HG02840 (cell line): ENCODE measurements around the gene IL17REL.

ENCODE experiments used
- ATAC-seq: cut with Tn5 transposase; IDR thresholded peaks from one replicate; pipeline ENCODE4 v1.9.1; 2021; ENCODE audit warnings: mild to moderate bottlenecking, moderate library complexity, moderate number of reproducible peaks; ENCODE audit not compliant: unreplicated experiment, low FRiP score

IL17REL gene

DNA sequence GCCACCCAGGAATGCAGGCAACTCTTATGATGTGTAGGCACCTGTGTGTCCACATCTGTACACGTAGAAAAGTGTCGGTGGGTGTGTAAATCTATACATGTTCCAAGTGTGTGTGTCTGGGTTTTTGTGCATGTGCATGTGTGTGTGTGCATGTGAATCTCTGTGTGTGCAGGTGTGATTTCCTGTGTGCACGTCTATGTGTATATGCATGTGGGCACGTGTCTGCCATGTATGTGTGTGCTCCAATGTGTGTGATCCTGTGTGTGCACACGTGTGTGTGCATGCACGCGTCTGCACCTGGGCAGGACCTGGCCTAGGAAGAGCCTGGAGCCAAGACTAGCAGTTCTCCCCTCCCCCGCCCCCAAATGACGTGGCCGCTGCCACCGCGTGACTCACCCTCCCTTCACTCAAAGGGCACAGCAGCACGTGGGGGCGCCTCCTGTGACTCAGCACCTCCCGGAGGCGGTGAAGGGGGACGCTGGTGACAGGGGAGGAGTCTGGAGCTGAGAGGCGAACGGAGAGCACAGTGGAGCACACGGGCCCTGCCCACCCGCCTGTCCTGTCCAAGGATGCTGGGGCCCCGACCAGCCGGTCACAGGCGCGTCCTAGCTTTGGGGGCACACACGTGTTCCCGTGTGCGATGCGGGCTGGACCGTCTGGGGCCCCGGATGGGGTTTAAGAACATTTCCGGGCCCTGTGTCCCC, 41.9 kb downstream of the IL17REL start:
- ATAC-seq, result peak; percentile 56

GRCh38 chr22:49969751-49970527, 42.6 kb downstream of the IL17REL start:
- no peak for ATAC-seq

DNA sequence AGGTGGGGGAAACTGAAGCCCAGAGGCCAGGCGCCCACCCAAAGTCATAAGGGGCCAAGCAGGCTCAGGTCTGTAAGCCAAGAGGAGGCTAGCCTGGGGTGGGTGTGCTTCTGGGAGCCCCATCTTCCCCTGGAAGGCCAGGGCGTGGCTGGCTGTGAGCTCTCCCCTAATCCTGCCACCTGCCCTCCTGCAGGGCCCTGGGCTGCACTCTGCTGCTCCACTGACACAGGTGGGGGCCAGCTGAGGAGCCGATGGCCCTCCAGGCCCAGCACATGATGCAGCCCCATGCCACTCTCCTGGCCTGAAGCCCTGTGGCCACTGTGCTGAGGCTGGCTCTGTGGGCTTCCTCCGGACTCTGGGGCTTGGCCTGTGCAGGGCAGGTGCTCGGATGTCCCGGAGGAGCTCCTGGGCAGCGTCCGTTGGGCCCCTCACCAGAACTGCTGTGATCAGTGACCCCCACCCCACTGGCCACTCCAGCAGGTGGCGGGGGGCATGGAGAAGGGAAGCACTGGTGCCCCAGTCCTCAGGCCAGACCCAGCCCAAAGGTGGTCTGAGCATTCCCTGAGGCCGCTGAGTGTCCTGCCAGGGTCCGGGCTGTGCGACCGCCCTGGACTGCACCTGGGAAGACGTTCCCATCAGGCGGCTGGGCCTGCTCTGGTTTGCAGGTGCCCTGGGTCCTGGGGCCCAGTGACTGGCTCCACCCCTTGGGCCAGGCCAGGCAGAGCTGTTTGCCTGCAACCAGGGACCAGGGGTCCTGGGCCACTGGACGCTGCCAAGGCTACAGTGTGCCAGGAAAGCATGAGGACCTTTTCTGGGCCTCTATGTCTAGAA, 43.5 kb downstream of the IL17REL start:
- ATAC-seq, result no peak

- ATAC-seq, result no peak
Observed at GRCh38 chr22:49968313-49968830, 44.2 kb downstream of the IL17REL start.

- no peak for ATAC-seq
Observed at GRCh38 chr22:49967706-49968208, 44.8 kb downstream of the IL17REL start.

GRCh38 chr22:49966774-49967705, 45.5 kb downstream of the IL17REL start:
- no peak for ATAC-seq

DNA sequence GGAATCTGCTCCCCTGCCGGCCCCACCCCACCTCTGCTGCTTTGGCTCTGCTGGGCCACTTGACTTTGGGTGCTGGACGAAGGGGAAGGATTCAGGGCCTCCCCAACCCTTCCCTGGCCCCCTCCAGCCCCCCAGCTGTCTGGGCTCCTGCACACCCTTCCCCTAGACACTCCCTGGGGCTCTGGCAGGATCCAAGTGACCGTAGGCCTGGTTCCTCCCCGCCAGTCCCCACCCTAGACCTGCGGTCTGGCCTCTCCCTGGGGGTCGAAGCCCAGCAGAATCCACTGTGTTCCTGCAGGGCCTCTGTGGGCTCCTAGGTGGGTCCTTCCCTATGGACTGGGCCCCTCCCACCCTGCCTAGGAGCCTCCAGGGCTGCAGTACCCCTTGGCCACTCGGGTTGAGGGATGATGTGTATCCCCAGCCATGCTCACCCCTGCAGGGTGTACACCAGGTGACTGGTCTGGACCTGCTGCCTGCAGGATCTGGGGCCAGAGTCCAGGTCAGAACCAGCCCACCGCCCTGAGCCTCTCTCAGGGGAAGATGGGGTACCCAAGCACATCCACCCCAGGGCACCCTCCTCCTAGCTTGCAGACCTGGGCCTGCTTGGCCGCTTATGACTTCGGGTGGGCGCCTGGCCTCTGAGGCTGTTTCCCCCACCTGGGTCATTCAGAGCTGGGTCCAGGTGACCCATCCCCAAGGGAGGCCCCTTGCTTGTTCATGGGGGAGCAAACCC, 46.4 kb downstream of the IL17REL start:
- no peak for ATAC-seq

DNA sequence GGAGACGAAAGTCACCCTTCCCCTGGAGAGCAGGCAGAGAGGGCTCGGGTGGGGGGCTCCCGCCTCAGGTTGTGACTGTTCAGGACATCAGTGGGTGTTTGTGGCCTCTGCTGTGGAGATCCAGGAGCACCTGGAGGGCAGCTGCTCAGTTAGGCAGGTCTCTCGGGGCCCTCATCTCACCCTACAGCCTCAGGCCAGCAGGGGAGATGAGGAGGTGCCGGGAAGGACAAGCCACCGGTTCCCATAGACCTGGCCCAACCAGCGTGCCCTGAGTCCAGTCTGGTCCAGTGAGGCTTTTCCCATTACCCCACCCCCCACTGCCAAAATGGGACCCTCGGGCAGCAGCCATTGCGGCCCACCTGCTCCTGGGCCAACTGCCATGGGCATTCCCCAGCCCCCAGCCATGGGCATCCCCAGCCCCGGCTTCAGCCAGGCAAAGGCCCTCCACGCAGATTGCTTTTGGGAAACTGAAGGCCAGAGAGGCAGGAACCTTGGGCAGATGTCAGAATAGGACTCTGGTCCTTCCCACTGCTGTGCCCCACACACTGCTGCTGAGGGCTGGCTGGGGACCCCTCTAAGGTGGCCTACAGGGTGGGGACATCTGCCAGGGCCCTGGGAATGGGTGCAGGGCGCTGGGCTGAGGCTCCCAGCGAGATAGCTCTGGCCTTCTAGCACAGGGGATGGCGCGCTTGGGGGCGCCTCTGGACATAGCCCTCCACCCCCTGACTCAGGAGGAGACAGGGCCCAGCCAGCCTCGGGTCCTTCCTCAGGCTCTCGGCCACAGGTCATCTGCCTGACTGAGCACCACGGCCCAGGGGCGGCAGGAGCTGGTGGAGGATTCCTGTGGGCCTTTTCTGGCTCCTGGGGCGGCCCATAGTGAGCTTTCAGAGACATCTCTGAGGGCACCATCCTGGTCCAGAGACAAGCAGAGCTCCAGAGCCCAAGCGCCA, 47.2 kb downstream of the IL17REL start:
- no peak for ATAC-seq

DNA sequence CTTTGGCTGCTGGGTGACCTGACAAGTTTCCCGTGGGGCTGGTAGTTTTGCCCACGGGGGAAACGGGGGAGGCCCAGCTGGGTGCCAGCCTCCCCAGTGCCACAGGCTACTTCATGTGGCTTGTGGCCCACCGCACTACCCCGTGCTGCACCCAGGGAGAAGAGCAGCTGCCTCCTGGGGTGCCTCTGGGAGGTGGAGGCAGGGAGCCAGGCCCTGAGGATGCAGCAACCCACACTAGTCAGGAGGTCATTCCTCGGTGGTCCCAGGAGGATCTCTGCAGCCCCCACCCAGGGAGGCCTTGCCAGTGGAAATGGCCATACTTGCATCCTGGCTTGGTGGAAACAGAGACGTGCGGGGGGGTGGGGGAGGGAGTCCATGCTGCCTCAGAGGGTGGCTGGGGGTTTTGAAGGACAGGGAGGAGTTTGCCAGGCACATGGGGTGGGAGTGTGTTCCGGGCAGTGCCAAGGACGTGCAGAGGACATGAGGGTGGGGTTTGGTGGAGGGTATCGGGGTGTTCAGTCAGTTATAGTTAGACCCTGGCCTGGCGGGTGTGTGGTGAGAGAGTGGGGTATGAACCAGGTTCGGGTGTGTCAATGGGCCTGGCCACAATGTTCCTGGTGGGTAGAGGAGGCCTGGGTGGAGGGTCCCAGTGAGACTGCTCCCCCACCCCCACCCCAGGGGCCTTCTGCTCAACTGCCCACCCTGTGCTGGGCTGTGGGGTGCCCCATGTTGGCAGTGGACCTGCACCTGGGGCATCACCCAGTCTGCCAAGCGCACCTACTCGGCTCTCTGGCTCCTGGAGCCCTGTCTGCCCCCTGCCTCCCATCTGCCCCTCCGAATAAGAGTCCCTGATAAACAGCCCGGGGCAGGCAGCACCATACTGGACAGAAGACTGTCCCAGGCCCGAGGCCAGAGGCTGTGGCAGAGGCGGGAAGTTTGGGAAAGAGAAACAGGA, 48.2 kb downstream of the IL17REL start:
- ATAC-seq, result no peak

DNA sequence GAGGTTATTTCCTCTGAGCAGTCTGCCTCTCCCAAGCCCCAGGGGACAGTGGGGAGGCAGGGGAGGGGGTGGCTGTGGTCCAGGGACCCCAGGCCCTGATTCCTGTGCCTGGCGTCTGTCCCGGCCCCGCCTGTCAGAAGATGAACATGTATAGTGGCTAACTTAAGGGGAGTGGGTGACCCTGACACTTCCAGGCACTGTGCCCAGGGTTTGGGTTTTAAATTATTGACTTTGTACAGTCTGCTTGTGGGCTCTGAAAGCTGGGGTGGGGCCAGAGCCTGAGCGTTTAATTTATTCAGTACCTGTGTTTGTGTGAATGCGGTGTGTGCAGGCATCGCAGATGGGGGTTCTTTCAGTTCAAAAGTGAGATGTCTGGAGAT, 48.9 kb downstream of the IL17REL start:
- ATAC-seq, result no peak

DNA sequence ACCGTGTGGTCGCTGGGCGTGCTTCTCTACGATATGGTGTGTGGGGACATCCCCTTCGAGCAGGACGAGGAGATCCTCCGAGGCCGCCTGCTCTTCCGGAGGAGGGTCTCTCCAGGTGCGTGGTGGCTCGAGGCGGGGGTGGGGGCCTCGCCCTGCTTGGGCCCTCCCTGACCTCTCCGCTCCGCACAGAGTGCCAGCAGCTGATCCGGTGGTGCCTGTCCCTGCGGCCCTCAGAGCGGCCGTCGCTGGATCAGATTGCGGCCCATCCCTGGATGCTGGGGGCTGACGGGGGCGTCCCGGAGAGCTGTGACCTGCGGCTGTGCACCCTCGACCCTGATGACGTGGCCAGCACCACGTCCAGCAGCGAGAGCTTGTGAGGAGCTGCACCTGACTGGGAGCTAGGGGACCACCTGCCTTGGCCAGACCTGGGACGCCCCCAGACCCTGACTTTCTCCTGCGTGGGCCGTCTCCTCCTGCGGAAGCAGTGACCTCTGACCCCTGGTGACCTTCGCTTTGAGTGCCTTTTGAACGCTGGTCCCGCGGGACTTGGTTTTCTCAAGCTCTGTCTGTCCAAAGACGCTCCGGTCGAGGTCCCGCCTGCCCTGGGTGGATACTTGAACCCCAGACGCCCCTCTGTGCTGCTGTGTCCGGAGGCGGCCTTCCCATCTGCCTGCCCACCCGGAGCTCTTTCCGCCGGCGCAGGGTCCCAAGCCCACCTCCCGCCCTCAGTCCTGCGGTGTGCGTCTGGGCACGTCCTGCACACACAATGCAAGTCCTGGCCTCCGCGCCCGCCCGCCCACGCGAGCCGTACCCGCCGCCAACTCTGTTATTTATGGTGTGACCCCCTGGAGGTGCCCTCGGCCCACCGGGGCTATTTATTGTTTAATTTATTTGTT, 49.6 kb downstream of the IL17REL start:
- ATAC-seq, result no peak

- no peak for ATAC-seq
Observed at GRCh38 chr22:49962012-49962750, 50.4 kb downstream of the IL17REL start.

GRCh38 chr22:49961601-49962011, 51.0 kb downstream of the IL17REL start:
- ATAC-seq, result no peak

GRCh38 chr22:49961005-49961600, 51.5 kb downstream of the IL17REL start:
- no peak for ATAC-seq
